Lower lobe of right lung (tissue), 2 donors: ENCODE results near the gene ABCA5. TPM values are rescaled to one million over a fixed set of nuclear protein-coding genes. Genes with fewer than 3 reads are reported as not detected.
A peak's percentile ranks its signal among the peaks of the same experiment; 100 is the strongest.

Experiments used
- ATAC-seq, 2 donors: fragments of 200-7000 bp; cut with Tn5 transposase; one replicate each; pipeline ENCODE4 v1.9.1; 2020 to 2022; ENCODE audit warnings: mild to moderate bottlenecking in 2 of 2, moderate library complexity in 2 of 2
- DNase-seq: peaks from one replicate; pipeline ENCODE4 v3.0.0-alpha.2; 2020
- H3K27ac ChIP-seq: fragments of 200-600 bp; one replicate; pipeline ENCODE4 v1.8.0; 2022
- H3K27me3 ChIP-seq: fragments of 200-600 bp; one replicate; pipeline ENCODE4 v1.8.0; 2022; ENCODE audit warnings: low read depth
- H3K36me3 ChIP-seq: fragments of 200-600 bp; one replicate; pipeline ENCODE4 v1.8.0; 2022; ENCODE audit warnings: mild to moderate bottlenecking
- H3K4me1 ChIP-seq: fragments of 200-600 bp; one replicate; pipeline ENCODE4 v1.8.0; 2022
- H3K4me3 ChIP-seq: fragments of 200-600 bp; one replicate; pipeline ENCODE4 v1.8.0; 2022; ENCODE audit warnings: mild to moderate bottlenecking
- H3K9me3 ChIP-seq: fragments of 200-600 bp; one replicate; pipeline ENCODE4 v1.8.0; 2022
- intact Hi-C: fragments of 100-400 bp; cut with DNase I; formaldehyde crosslinking; loops from one replicate; pipeline ENCODE4 v1.11.0; 2022
- total RNA-seq: library from RNA; stranded (reverse); fragmentation: NEBNext Ultra II Directional; extraction: Animal tissue kit (Norgen Biotek cat#: 25700); gene quantifications from one replicate; pipeline ENCODE4 v1.2.1, GENCODE V29; 2021
- TF ChIP-seq, protein P1 (sequence below): fragments of 200-600 bp; IDR thresholded peaks from one replicate; pipeline ENCODE4 v1.8.0; 2022; ENCODE audit warnings: antibody characterized with exemption, mild to moderate bottlenecking
- donor health status: DM: no; HTN: yes; CAD: no; lungs with severe emphysema.

ABCA5 gene
- total RNA-seq, 1 donor from 2014 or later = 20.5 TPM

DNA sequence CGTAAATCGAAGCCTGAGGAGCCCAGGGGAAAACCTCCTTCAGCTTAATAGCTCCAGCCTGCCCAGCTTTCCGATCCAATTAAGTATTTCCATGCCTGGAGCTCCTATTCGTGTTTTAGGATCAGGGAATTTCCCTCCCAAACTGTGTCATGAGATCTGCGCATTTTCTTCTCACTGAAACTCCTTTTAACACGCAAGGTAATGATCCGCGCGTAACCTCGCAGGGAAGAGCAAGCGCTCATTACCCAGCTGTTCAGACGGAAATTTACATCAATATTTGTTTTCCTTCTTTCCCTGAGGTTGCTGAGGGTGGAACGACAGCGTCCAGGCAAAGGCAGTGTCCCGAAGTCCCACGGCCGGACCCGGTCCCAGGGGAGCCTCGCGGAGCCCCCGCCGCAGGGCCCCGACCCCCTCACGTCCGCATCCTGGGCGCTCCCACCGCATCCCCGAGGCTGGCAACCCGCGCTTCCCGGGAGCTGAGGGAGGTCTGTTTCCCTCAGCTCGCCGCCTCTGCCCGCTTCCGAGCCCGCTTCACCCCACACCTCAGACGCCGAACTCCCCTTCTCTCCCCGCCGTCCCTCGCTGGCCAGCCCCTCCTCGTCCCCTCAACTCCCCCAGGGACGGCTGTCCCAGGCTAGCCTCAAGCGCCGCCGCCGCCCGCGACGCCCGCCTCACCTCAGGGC lies 415 bp downstream of the ABCA5 start:
- no peaks in the 10 kb centered on the region for H3K36me3 ChIP-seq
- intact Hi-C loops = no loop called here
- H3K4me3 ChIP-seq = peak overlapping the region; percentile 75
- H3K27ac ChIP-seq = peak overlapping the region; percentile 85
- H3K9me3 ChIP-seq = no peaks in the 10 kb centered on the region
- DNase-seq (no peak), ATAC-seq (peak; percentile 47 to 55)
- peaks cover 14% of the 10 kb centered on the region for H3K4me1 ChIP-seq
- TF ChIP-seq, protein P1, sequence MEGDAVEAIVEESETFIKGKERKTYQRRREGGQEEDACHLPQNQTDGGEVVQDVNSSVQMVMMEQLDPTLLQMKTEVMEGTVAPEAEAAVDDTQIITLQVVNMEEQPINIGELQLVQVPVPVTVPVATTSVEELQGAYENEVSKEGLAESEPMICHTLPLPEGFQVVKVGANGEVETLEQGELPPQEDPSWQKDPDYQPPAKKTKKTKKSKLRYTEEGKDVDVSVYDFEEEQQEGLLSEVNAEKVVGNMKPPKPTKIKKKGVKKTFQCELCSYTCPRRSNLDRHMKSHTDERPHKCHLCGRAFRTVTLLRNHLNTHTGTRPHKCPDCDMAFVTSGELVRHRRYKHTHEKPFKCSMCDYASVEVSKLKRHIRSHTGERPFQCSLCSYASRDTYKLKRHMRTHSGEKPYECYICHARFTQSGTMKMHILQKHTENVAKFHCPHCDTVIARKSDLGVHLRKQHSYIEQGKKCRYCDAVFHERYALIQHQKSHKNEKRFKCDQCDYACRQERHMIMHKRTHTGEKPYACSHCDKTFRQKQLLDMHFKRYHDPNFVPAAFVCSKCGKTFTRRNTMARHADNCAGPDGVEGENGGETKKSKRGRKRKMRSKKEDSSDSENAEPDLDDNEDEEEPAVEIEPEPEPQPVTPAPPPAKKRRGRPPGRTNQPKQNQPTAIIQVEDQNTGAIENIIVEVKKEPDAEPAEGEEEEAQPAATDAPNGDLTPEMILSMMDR = no peak
- no peaks in the 10 kb centered on the region for H3K27me3 ChIP-seq

DNA sequence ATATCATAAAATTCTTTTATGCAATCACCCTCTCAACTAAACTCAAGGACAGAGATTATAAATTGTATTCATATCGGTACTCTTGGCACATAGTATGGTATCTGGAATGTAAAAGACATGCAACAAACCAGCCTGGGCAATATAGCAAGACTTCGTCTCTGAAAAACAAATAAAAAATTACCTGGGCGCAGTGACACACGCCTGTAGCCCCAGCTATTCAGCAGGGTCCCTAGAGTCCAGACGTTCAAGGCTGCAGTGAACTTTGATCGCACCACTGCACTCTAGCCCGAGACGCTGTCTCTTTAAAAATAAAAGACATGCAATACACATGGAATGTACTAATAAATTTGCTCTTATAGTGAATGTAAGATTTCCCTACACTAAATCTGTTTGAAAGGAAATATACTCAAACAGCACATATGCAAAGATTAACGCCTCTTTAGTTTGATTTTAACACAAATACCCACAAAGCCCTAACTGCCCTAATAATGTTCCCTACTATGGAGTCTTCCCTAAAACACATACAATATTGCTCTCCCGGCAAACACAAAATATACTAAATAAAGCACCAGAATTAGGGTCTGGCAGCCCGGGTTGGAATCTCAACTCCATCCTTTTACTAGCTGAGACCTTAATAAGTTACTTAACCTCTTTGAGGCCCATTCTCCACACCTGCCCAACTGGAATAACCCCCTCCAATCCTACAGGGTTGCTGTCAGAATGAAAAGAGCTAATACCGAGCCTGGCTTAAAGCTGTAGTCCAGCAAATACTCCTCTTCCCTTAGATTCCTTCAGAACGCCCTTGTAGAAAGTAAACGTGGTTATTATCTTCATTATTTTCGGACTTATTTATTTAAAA lies 1.2 kb downstream of the ABCA5 start:
- intact Hi-C loops = no loop called here
- Histone ChIP-seq H3K27ac (peak overlapping the region; percentile 85), H3K4me3 (peak overlapping the region; percentile 75), H3K9me3 (no peaks in the 10 kb centered on the region), H3K27me3 (no peaks in the 10 kb centered on the region), H3K4me1 (peaks cover 14% of the 10 kb centered on the region), H3K36me3 (no peaks in the 10 kb centered on the region)
- no peak for DNase-seq
- TF ChIP-seq, protein P1 = no peak
- peak in 1 of 2 donors; percentile 21 for ATAC-seq

DNA sequence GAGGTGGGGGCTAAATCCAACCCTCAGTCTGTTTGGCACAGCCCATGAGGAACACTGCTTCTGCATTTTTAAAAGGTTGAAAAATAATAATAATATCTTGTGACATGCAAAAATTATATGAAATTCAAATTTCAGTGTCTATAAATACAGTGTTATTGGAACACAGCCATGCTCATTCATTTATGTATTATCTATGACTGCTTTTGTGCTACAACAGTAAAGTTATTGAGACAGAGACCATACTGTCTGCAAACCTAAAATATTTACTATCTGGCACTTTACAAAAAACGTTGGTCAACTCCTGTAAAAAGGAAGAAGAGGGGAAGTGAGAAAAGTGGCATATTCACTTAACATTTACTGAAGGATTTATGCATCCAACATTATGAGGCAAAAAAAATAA lies 3.1 kb downstream of the ABCA5 start:
- intact Hi-C loops = no loop called here
- no peaks in the 10 kb centered on the region for H3K27me3 ChIP-seq
- H3K4me3 ChIP-seq = no peak overlapping the region
- H3K36me3 ChIP-seq = no peaks in the 10 kb centered on the region
- DNase-seq (no peak), ATAC-seq (no peak)
- H3K27ac ChIP-seq = no peak overlapping the region
- H3K4me1 ChIP-seq = peaks cover 14% of the 10 kb centered on the region
- H3K9me3 ChIP-seq = no peaks in the 10 kb centered on the region
- TF ChIP-seq, protein P1 = no peak

DNA sequence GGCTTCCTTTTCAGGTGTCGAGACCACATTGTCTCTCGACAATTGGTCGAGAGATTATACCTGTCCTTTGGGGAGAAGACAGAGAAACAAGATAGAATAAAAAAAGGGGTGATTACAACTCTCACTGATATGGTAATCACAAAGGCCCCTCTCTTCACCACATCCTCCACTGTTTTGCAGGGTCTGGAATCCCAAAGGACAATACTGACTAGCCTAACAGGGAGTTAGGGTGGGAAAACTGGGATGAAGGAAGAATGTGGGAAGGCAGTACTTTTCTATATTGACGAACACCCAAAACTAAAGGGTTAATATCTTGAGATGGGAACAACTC lies 6.1 kb downstream of the ABCA5 start:
- H3K9me3 ChIP-seq = no peaks in the 10 kb centered on the region
- no peaks in the 10 kb centered on the region for H3K27me3 ChIP-seq
- H3K4me1 ChIP-seq = peaks cover 9% of the 10 kb centered on the region
- intact Hi-C loops = no loop called here
- TF ChIP-seq, protein P1 = no peak
- no peak for DNase-seq
- ATAC-seq = no peak
- no peaks in the 10 kb centered on the region for H3K36me3 ChIP-seq
- no peak overlapping the region for H3K4me3 ChIP-seq
- H3K27ac ChIP-seq = no peak overlapping the region

DNA sequence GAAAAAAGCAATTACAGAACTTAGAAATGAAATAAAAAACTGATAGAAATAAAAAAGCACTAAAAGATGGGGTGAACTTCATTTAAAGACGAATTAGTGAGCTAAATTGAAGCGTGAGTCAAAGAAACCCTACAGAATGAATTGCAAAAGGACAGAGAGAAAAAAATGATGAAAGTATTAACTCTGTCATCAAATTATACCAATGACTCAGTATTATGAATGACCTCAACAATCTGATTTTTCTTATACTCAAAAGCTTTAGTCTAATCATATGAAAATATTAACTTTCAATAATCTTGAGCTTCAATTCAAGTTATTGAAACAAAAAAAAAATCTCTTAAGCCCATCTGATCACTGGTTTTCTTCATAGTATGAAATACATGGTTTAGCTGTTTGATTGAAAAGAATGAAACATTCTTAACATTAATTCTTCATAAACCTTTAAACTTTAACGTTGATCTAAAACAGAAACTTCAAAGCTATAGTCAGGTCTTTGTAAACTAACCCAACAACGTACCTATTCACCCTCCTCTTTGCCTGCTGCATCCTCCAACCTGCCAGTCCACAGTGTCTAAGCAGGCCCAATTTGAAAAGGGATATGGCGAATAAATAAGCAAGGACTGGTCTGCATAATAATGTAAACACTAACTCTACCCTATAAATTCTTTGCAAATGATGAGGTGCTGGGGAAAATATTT lies 6.6 kb downstream of the ABCA5 start:
- ATAC-seq = no peak
- Histone ChIP-seq H3K4me3 (no peak overlapping the region), H3K36me3 (no peaks in the 10 kb centered on the region), H3K4me1 (peaks cover 4% of the 10 kb centered on the region), H3K27ac (no peak overlapping the region), H3K27me3 (no peaks in the 10 kb centered on the region), H3K9me3 (no peaks in the 10 kb centered on the region)
- no peak for DNase-seq
- TF ChIP-seq, protein P1 = no peak
- intact Hi-C loops = no loop called here
